C4-2B (cell line): ENCODE measurements around the gene AGT.

ENCODE experiments used
- H3K27ac ChIP-seq: fragments of 450-650 bp; 2 replicates; pipeline ENCODE4 v1.5.1; 2017
- CTCF ChIP-seq: fragments of 450-650 bp; conservative IDR thresholded peaks from 2 replicates; pipeline ENCODE4 v1.5.1; 2017; ENCODE audit warnings: mild to moderate bottlenecking
- ZFX ChIP-seq: fragments of 450-650 bp; IDR thresholded peaks from 2 replicates; pipeline ENCODE4 v1.6.1; 2017

Gene AGT

GRCh38 chr1:230713915-230714764 is at the start of gene AGT:
AGT (minus strand) TSS chr1:230714122; CDS start chr1:230710823, 3,299 bp downstream.
- 0 out of 2 replicates have a peak within 1 kb of the TSS, but pooled peaks have one; percentile 6 for H3K27ac ChIP-seq
- no peak for TF ChIP-seq ZFX
- TF ChIP-seq CTCF: no peak

- H3K27ac ChIP-seq: no peak overlapping the region
- no peak for TF ChIP-seq CTCF
- TF ChIP-seq ZFX: no peak
These were observed 47.7 kb upstream of the AGT start for GRCh38 chr1:230761443-230762167.

- TF ChIP-seq CTCF (no peak), ZFX (no peak)
- H3K27ac ChIP-seq: no peak overlapping the region
These were observed 46.5 kb upstream of the AGT start for GRCh38 chr1:230760360-230760827.

- no peak for TF ChIP-seq ZFX
- no peak for TF ChIP-seq CTCF
- H3K27ac ChIP-seq: no peak overlapping the region
These were observed 45.6 kb upstream of the AGT start for GRCh38 chr1:230759369-230760065.

- TF ChIP-seq ZFX (no peak), CTCF (no peak)
- H3K27ac ChIP-seq: peak overlapping the region; percentile 55
These were observed 44.9 kb upstream of the AGT start for GRCh38 chr1:230758709-230759368.

GRCh38 chr1:230757856-230758708 is 44.2 kb upstream of the AGT start:
- TF ChIP-seq ZFX (no peak), CTCF (no peak)
- H3K27ac ChIP-seq: peak overlapping the region; percentile 55
